Measurements from ENCODE around the gene CEACAM3. TPM values are rescaled to one million over a fixed set of nuclear protein-coding genes. Genes with fewer than 3 reads are reported as not detected.

Gene CEACAM3
- total RNA-seq, 2 donors from 2014 or later, result not detected

- DNase-seq (ENCODE audit: low spot score), result no peak
- Histone ChIP-seq H3K4me1 (no peaks in the 10 kb centered on the region), H3K36me3 (no peaks in the 10 kb centered on the region), H3K27ac (no peak overlapping the region), H3K27me3 (no peaks in the 10 kb centered on the region), H3K9me3 (no peaks in the 10 kb centered on the region), H3K4me3 (no peak overlapping the region)
- no peak for TF ChIP-seq CTCF (IDR thresholded peaks at IDR 0.05)
Measured at GRCh38 chr19:41774515-41774980, 21.8 kb upstream of the CEACAM3 start.

GRCh38 chr19:41776700-41777099 lies 19.7 kb upstream of the CEACAM3 start:
- H3K27ac ChIP-seq, result no peak overlapping the region
- no peak for TF ChIP-seq CTCF (IDR thresholded peaks at IDR 0.05)
- no peak overlapping the region for H3K4me3 ChIP-seq
- no peaks in the 10 kb centered on the region for H3K9me3 ChIP-seq
- H3K27me3 ChIP-seq, result no peaks in the 10 kb centered on the region
- no peak for DNase-seq (ENCODE audit: low spot score)
- no peaks in the 10 kb centered on the region for H3K36me3 ChIP-seq
- H3K4me1 ChIP-seq, result no peaks in the 10 kb centered on the region

GRCh38 chr19:41783612-41784011 lies 12.8 kb upstream of the CEACAM3 start:
- no peak overlapping the region for H3K4me3 ChIP-seq
- TF ChIP-seq CTCF (IDR thresholded peaks at IDR 0.05), result no peak
- H3K27me3 ChIP-seq, result peaks cover 0 to 7% of the 10 kb centered on the region in 2 donors
- no peak for DNase-seq (ENCODE audit: low spot score)
- no peaks in the 10 kb centered on the region for H3K36me3 ChIP-seq
- no peaks in the 10 kb centered on the region for H3K9me3 ChIP-seq
- no peak overlapping the region for H3K27ac ChIP-seq
- no peaks in the 10 kb centered on the region for H3K4me1 ChIP-seq

- Histone ChIP-seq H3K27me3 (peaks cover 0 to 7% of the 10 kb centered on the region in 2 donors), H3K4me3 (no peak overlapping the region), H3K27ac (no peak overlapping the region), H3K9me3 (no peaks in the 10 kb centered on the region), H3K4me1 (no peaks in the 10 kb centered on the region), H3K36me3 (no peaks in the 10 kb centered on the region)
- no peak for TF ChIP-seq CTCF (IDR thresholded peaks at IDR 0.05)
- DNase-seq (ENCODE audit: low spot score), result no peak
Measured at GRCh38 chr19:41784312-41784711, 12.1 kb upstream of the CEACAM3 start.

- H3K4me3 ChIP-seq, result no peak overlapping the region
- DNase-seq (ENCODE audit: low spot score), result no peak
- peaks cover 0 to 7% of the 10 kb centered on the region in 2 donors for H3K27me3 ChIP-seq
- H3K4me1 ChIP-seq, result no peaks in the 10 kb centered on the region
- no peaks in the 10 kb centered on the region for H3K9me3 ChIP-seq
- no peaks in the 10 kb centered on the region for H3K36me3 ChIP-seq
- no peak overlapping the region for H3K27ac ChIP-seq
- TF ChIP-seq CTCF (IDR thresholded peaks at IDR 0.05), result no peak
Measured at GRCh38 chr19:41784743-41785142, 11.6 kb upstream of the CEACAM3 start.

- H3K4me1 ChIP-seq, result no peaks in the 10 kb centered on the region
- no peaks in the 10 kb centered on the region for H3K9me3 ChIP-seq
- H3K27ac ChIP-seq, result no peak overlapping the region
- peak; percentile 63 for DNase-seq (ENCODE audit: low spot score)
- no peak overlapping the region for H3K4me3 ChIP-seq
- peaks cover 0 to 7% of the 10 kb centered on the region in 2 donors for H3K27me3 ChIP-seq
- no peaks in the 10 kb centered on the region for H3K36me3 ChIP-seq
- TF ChIP-seq CTCF (IDR thresholded peaks at IDR 0.05), result peak; percentile 38 to 74
Measured at GRCh38 chr19:41785653-41786052, 10.7 kb upstream of the CEACAM3 start.
